Esophagus muscularis mucosa (tissue), 4 donors: ENCODE measurements around the gene POLR1F. TPM values are rescaled to one million over a fixed set of nuclear protein-coding genes. Genes with fewer than 3 reads are reported as not detected.

Source experiments
- DNase-seq: peaks from one replicate; pipeline ENCODE4 v3.0.0-alpha.2; 2017; ENCODE audit errors: extremely low spot score
- H3K27ac ChIP-seq, 4 donors: fragments of 200-600 bp; sonication (generic); replicated peaks in 1 of 4; 1 replicate in 3 of 4; 2 replicates in 1 of 4; pipeline ENCODE4 v1.5.1; 2016 to 2019; ENCODE audit warnings: mild to moderate bottlenecking in 1 of 4
- H3K27me3 ChIP-seq, 4 donors: fragments of 200-600 bp; sonication (generic); one replicate each; pipeline versions ENCODE4 v1.5.1 to v1.6.0; 2016 to 2019
- H3K36me3 ChIP-seq, 4 donors: fragments of 200-600 bp; sonication (generic); one replicate each; pipeline ENCODE4 v1.5.1; 2016 to 2019
- H3K4me1 ChIP-seq, 4 donors: fragments of 200-600 bp; sonication (generic); one replicate each; pipeline ENCODE4 v1.5.1; 2016 to 2019
- H3K4me3 ChIP-seq, 4 donors: fragments of 200-600 bp; sonication (generic); 1 replicate in 2 of 4; 2 replicates in 2 of 4; pipeline ENCODE4 v1.5.1; 2016 to 2019; ENCODE audit warnings: mild to moderate bottlenecking in 4 of 4, moderate library complexity in 1 of 4
- H3K9me3 ChIP-seq, 4 donors: fragments of 200-600 bp; sonication (generic); 1 replicate in 3 of 4; 2 replicates in 1 of 4; pipeline ENCODE4 v1.5.1; 2016 to 2019
- CTCF ChIP-seq, 3 experiments: fragments of 200-600 bp in 2 of 3; fragments of 450-650 bp in 1 of 3; sonication (generic) in 2 of 3; IDR thresholded peaks; one replicate each; pipeline ENCODE4 v1.5.1; 2017 to 2019; ENCODE audit warnings: antibody characterized with exemption in 3 of 3, mild to moderate bottlenecking in 2 of 3, moderate library complexity in 1 of 3
- EP300 ChIP-seq: sonication (generic); formaldehyde crosslinking; IDR thresholded peaks from one replicate; pipeline ENCODE4 v1.6.1; 2017; ENCODE audit warnings: antibody characterized with exemption
- POLR2A ChIP-seq: fragments of 450-650 bp; IDR thresholded peaks from one replicate; pipeline ENCODE4 v1.6.1; 2017; ENCODE audit warnings: antibody characterized with exemption, moderate library complexity, mild to moderate bottlenecking, low read depth
- POLR2AphosphoS5 ChIP-seq, 2 donors: sonication (generic); formaldehyde crosslinking; IDR thresholded peaks; one replicate each; pipeline ENCODE4 v1.6.1; 2017; ENCODE audit warnings: antibody characterized with exemption in 2 of 2
- WGBS: methylation state at CpG from one replicate; pipeline ENCODE4 v1.1.5; 2018; 5-methylcytosine and 5-hydroxymethylcytosine counted together
- intact Hi-C: fragments of 100-400 bp; cut with DNase I; formaldehyde crosslinking; loops from one replicate; pipeline ENCODE4 v1.15.1; 2023
- total RNA-seq, 4 donors: library from RNA; depleted of rRNA; stranded (reverse); fragments of >200 nt; gene quantifications; one replicate each; pipeline versions ENCODE4 v1.1.0 to v1.2.1, GENCODE V29; 2016

Gene POLR1F
- total RNA-seq, 4 donors from 2014 or later: 12.5 to 18.7 (median 15.5) TPM

- Histone ChIP-seq H3K27ac (no peak overlapping the region), H3K36me3 (no peaks in the 10 kb centered on the region), H3K4me1 (no peaks in the 10 kb centered on the region), H3K27me3 (no peaks in the 10 kb centered on the region), H3K9me3 (no peaks in the 10 kb centered on the region), H3K4me3 (no peak overlapping the region)
- DNase-seq: no peak
- TF ChIP-seq EP300 (no peak), CTCF (IDR thresholded peaks at IDR 0.05) (peak; percentile 41 to 58 (median 52)), POLR2A (no peak), POLR2AphosphoS5 (IDR thresholded peaks at IDR 0.05) (no peak)
- WGBS: 35% methylated on average over 4 of the region's 4 CpGs
- intact Hi-C loops: loop anchor here (2.0 kb wide), 1 partner anchor 851 kb away; no protein-coding TSS in a partner anchor
Observed at GRCh38 chr7:19747740-19748339, 39.0 kb upstream of the POLR1F start.

- H3K27ac ChIP-seq: no peak overlapping the region
- WGBS: 41% methylated on average over 1 of the region's 1 CpG
- TF ChIP-seq POLR2AphosphoS5 (IDR thresholded peaks at IDR 0.05): no peak
- TF ChIP-seq EP300: no peak
- no peak for TF ChIP-seq CTCF (IDR thresholded peaks at IDR 0.05)
- TF ChIP-seq POLR2A: no peak
- intact Hi-C loops: no loop called here
- no peaks in the 10 kb centered on the region for H3K4me1 ChIP-seq
- H3K27me3 ChIP-seq: no peaks in the 10 kb centered on the region
- no peaks in the 10 kb centered on the region for H3K36me3 ChIP-seq
- H3K9me3 ChIP-seq: no peaks in the 10 kb centered on the region
- DNase-seq: no peak
- H3K4me3 ChIP-seq: no peak overlapping the region
Observed at GRCh38 chr7:19744075-19744474, 35.2 kb upstream of the POLR1F start.

- Histone ChIP-seq H3K4me3 (no peak overlapping the region), H3K9me3 (no peaks in the 10 kb centered on the region), H3K4me1 (no peaks in the 10 kb centered on the region), H3K27ac (no peak overlapping the region), H3K27me3 (no peaks in the 10 kb centered on the region), H3K36me3 (no peaks in the 10 kb centered on the region)
- 74% methylated on average over 3 of the region's 3 CpGs for WGBS
- intact Hi-C loops: no loop called here
- no peak for DNase-seq
- TF ChIP-seq CTCF (IDR thresholded peaks at IDR 0.05): no peak
- no peak for TF ChIP-seq EP300
- no peak for TF ChIP-seq POLR2AphosphoS5 (IDR thresholded peaks at IDR 0.05)
- no peak for TF ChIP-seq POLR2A
Observed at GRCh38 chr7:19728716-19729115, 19.9 kb upstream of the POLR1F start.

GRCh38 chr7:19725770-19726169 lies 16.9 kb upstream of the POLR1F start:
- TF ChIP-seq EP300 (no peak), POLR2A (no peak), POLR2AphosphoS5 (IDR thresholded peaks at IDR 0.05) (no peak), CTCF (IDR thresholded peaks at IDR 0.05) (no peak)
- Histone ChIP-seq H3K27ac (no peak overlapping the region), H3K9me3 (no peaks in the 10 kb centered on the region), H3K4me3 (no peak overlapping the region), H3K4me1 (no peaks in the 10 kb centered on the region), H3K36me3 (no peaks in the 10 kb centered on the region), H3K27me3 (no peaks in the 10 kb centered on the region)
- intact Hi-C loops: no loop called here
- no peak for DNase-seq
- 88% methylated on average over 5 of the region's 5 CpGs for WGBS

GRCh38 chr7:19715499-19715898 lies 6.7 kb upstream of the POLR1F start:
- DNase-seq: no peak
- Histone ChIP-seq H3K9me3 (no peaks in the 10 kb centered on the region), H3K27me3 (no peaks in the 10 kb centered on the region), H3K36me3 (no peaks in the 10 kb centered on the region), H3K4me1 (no peaks in the 10 kb centered on the region), H3K4me3 (no peak overlapping the region), H3K27ac (no peak overlapping the region)
- no peak for TF ChIP-seq EP300
- no peak for TF ChIP-seq POLR2A
- TF ChIP-seq CTCF (IDR thresholded peaks at IDR 0.05): no peak
- TF ChIP-seq POLR2AphosphoS5 (IDR thresholded peaks at IDR 0.05): no peak
- 55% methylated on average over 1 of the region's 1 CpG for WGBS
- intact Hi-C loops: loop anchor here (10.0 kb wide), 1 partner anchor 879 kb away; no protein-coding TSS in a partner anchor
